Smooth muscle cell (in vitro differentiated cells): ENCODE results near the gene CPA1. TPM values are rescaled to one million over a fixed set of nuclear protein-coding genes. Genes with fewer than 3 reads are reported as not detected.

Experiments used
- DNase-seq: peaks from one replicate; lab custom pipeline; 2025; ENCODE audit not compliant: unreplicated experiment; lab: John Stamatoyannopoulos, UW
- H2AFZ ChIP-seq: fragments of 200-600 bp; sonication (generic); 2 replicates; pipeline ENCODE4 v1.6.0; 2016; ENCODE audit warnings: antibody characterized with exemption, low read depth, mild to moderate bottlenecking
- H3F3A ChIP-seq: fragments of 200-600 bp; sonication (generic); 2 replicates; pipeline ENCODE4 v1.6.0; 2017; ENCODE audit warnings: antibody characterized with exemption, low read depth
- H3K27ac ChIP-seq: fragments of 200-600 bp; sonication (generic); 2 replicates; pipeline ENCODE4 v1.5.1; 2016; ENCODE audit warnings: low read depth, mild to moderate bottlenecking
- H3K27me3 ChIP-seq: fragments of 200-600 bp; sonication (generic); 2 replicates; pipeline ENCODE4 v1.6.1; 2016; ENCODE audit warnings: low read depth, mild to moderate bottlenecking
- H3K36me3 ChIP-seq: fragments of 200-600 bp; sonication (generic); 2 replicates; pipeline ENCODE4 v1.5.1; 2016; ENCODE audit warnings: low read depth
- H3K4me1 ChIP-seq: fragments of 200-600 bp; sonication (generic); 2 replicates; pipeline ENCODE4 v1.5.1; 2016; ENCODE audit warnings: low read depth
- H3K4me2 ChIP-seq: fragments of 200-600 bp; sonication (generic); 2 replicates; pipeline ENCODE4 v1.6.0; 2016; ENCODE audit warnings: mild to moderate bottlenecking
- H3K4me3 ChIP-seq: fragments of 200-600 bp; sonication (generic); 2 replicates; pipeline ENCODE4 v1.5.1; 2016; ENCODE audit warnings: mild to moderate bottlenecking
- H3K79me2 ChIP-seq: fragments of 200-600 bp; sonication (generic); 2 replicates; pipeline ENCODE4 v1.6.0; 2016; ENCODE audit warnings: low read depth, mild to moderate bottlenecking
- H3K9ac ChIP-seq: fragments of 200-600 bp; sonication (generic); 2 replicates; pipeline ENCODE4 v1.6.0; 2016; ENCODE audit warnings: low read depth
- H3K9me3 ChIP-seq: fragments of 200-600 bp; sonication (generic); replicated peaks from 2 replicates; pipeline ENCODE4 v1.5.1; 2016; ENCODE audit warnings: low read depth
- H4K20me1 ChIP-seq: fragments of 200-600 bp; sonication (generic); 2 replicates; pipeline ENCODE4 v1.6.0; 2016; ENCODE audit warnings: low read depth
- CTCF ChIP-seq: fragments of 200-600 bp; sonication (generic); IDR thresholded peaks from 2 replicates; pipeline ENCODE4 v1.5.1; 2017; ENCODE audit warnings: borderline replicate concordance, mild to moderate bottlenecking, antibody characterized with exemption; ENCODE audit not compliant: insufficient read depth, poor library complexity, severe bottlenecking
- WGBS: methylation state at CpG from one replicate; pipeline ENCODE4 v1.1.7; 2016; ENCODE audit warnings: low lambda C conversion rate; 5-methylcytosine and 5-hydroxymethylcytosine counted together
- polyA plus RNA-seq: library from polyadenylated mRNA; unstranded; fragments of >200 nt; fragmentation: Nextera tagmentation; extraction: Ambion mirVana; gene quantifications from 2 replicates; pipeline ENCODE4 v1.2.1, GENCODE V29; 2016
- total RNA-seq: library from RNA; depleted of rRNA; stranded (reverse); fragments of >200 nt; gene quantifications from 2 replicates; pipeline ENCODE4 v1.2.3, GENCODE V29; 2014

The CPA1 gene
- total and polyA plus RNA-seq, 2 experiments from 2014 or later, result 0.90 to 3.8 TPM

GRCh38 chr7:130361681-130362080 is 18.6 kb upstream of the CPA1 start:
- Histone ChIP-seq H3F3A (peaks cover 20% of the 10 kb centered on the region), H3K9me3 (peaks cover 4% of the 10 kb centered on the region), H3K27ac (no peak overlapping the region), H2AFZ (no peak overlapping the region), H3K4me1 (peaks cover 19% of the 10 kb centered on the region), H3K4me2 (no peak overlapping the region), H4K20me1 (no peaks in the 10 kb centered on the region), H3K27me3 (no peaks in the 10 kb centered on the region), H3K4me3 (no peak overlapping the region), H3K36me3 (no peaks in the 10 kb centered on the region), H3K79me2 (no peaks in the 10 kb centered on the region), H3K9ac (no peak overlapping the region)
- DNase-seq, result no peak
- WGBS, result 97% methylated on average over 7 of the region's 7 CpGs
- no peak for TF ChIP-seq CTCF

GRCh38 chr7:130362251-130362816 is 18.0 kb upstream of the CPA1 start:
- H3K9me3 ChIP-seq, result peaks cover 4% of the 10 kb centered on the region
- no peak overlapping the region for H2AFZ ChIP-seq
- no peak for DNase-seq
- TF ChIP-seq CTCF, result no peak
- no peak overlapping the region for H3K4me3 ChIP-seq
- H4K20me1 ChIP-seq, result no peaks in the 10 kb centered on the region
- no peaks in the 10 kb centered on the region for H3K27me3 ChIP-seq
- H3K9ac ChIP-seq, result no peak overlapping the region
- no peaks in the 10 kb centered on the region for H3K36me3 ChIP-seq
- no peaks in the 10 kb centered on the region for H3K79me2 ChIP-seq
- H3F3A ChIP-seq, result peaks cover 17% of the 10 kb centered on the region
- 96% methylated on average over 10 of the region's 10 CpGs for WGBS
- peaks cover 15% of the 10 kb centered on the region for H3K4me1 ChIP-seq
- H3K4me2 ChIP-seq, result no peak overlapping the region
- H3K27ac ChIP-seq, result no peak overlapping the region

DNA sequence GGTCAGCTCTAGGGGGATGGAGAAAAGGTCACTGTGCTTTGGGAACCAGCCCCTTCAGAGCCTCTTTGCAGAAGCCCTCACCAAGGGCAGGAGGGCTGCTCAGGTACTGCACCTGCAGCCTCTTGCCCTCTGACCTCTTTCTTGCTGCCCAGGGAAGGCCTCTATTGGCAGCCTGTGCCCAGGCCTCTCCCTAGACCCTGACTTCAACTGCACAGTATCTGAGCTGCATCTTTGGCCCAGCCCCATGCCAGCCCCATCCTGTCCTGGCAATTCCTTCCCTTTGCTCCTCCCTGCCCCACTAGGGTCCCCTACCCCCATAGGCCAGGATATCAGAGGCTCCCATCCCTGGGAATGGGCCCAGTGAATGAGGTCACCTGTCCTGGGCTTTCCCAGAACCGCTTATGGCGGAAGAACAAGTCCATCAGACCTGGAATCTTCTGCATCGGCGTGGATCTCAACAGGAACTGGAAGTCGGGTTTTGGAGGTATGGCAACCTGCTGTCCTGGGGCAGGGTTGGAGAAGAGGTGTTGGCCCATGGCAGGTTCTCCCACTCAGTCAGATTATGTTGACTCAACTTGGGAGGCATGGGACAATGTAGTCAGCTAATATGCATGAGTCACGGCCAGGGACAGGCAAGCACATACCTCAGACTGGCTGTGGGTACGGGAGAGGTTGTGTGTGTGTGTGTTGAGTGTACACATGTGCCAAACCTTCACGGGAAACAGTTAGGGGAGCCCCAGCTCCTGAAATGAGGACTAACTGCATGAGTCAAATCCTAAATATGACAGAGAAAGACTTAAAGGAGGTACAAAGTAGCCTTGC is 17.1 kb upstream of the CPA1 start:
- Histone ChIP-seq H3K4me2 (peak overlapping the region; percentile 50), H3K4me1 (peaks cover 15% of the 10 kb centered on the region), H3K36me3 (no peaks in the 10 kb centered on the region), H3K79me2 (no peaks in the 10 kb centered on the region), H3K4me3 (no peak overlapping the region), H3K9me3 (peaks cover 4% of the 10 kb centered on the region), H3K27ac (peak overlapping the region; percentile 94), H4K20me1 (no peaks in the 10 kb centered on the region), H2AFZ (no peak overlapping the region), H3K9ac (peak overlapping the region; percentile 77), H3F3A (peaks cover 14% of the 10 kb centered on the region), H3K27me3 (no peaks in the 10 kb centered on the region)
- 56% methylated on average over 8 of the region's 8 CpGs for WGBS
- TF ChIP-seq CTCF, result no peak
- DNase-seq, result no peak
